ENCODE data around the gene ELN.
"Not testable (repeated sequence)": the region's sequence is repeated elsewhere in the genome, so short reads cannot be mapped to it uniquely, and the experiment has no call there.

Gene ELN

DNA sequence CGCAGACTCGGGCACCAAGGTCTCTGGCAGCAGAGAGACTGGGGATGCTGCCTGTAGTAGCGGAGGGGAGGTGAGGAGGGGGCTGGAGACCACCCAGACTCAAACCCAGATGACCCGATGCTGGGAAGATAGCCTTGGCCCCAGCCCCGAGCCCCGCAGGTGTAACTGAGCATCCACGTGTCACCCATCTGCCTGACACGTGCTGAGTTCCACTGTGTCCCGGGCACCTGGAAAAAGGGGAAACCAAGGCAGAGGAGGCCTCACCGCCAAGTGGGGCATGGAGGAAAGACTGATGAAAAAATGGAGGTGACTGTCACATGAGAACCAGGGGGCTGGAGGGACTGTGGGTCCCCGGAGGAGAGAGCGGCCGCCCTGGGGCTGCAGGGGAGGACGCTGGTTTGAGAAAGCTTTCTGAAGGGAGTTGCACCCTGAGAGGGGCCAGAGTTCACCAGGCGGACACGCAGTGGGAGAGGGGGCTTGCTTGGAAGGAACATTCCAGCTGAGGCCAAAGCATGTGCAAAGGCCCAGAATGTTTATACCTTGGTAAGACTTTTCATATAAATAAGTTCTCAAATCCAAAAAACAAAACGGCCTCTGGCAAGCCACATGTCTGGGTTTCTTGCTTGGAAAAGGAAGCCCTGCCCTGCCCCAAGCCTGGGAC, 27.4 kb upstream of the ELN start:
- no peak for DNase-seq (ENCODE audit: low read depth in 2 of 2, low spot score in 1 of 2)

- no peak for DNase-seq (ENCODE audit: low read depth in 2 of 2, low spot score in 1 of 2)
These were observed 26.9 kb upstream of the ELN start for GRCh38 chr7:74001150-74001494.

- no peak for DNase-seq (ENCODE audit: low read depth in 2 of 2, low spot score in 1 of 2)
These were observed 25.4 kb upstream of the ELN start for GRCh38 chr7:74002474-74003017.

GRCh38 chr7:74003621-74004020, 24.4 kb upstream of the ELN start:
- DNase-seq (ENCODE audit: low read depth in 2 of 2, low spot score in 1 of 2): no peak

DNA sequence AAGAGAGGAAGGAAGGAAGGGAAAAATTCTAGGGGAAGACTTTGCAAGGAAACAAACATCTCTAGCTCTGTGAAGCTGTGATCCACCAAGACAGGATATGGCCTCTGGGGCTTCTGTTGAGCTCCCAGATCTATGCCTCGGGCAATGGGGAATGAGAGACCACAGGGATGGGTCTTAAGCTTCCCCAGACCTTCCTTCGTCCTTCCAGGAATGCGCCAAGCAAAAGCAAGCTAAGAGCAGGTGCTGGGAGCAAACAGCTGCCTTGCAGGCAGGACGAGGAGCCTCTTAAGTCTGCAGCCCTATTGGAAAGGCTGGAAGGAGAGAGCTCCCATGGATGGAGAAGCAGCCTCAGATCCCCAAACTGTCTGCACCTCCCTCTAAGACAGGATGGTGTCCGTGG, 21.9 kb upstream of the ELN start:
- DNase-seq (ENCODE audit: low read depth in 2 of 2, low spot score in 1 of 2): no peak

DNA sequence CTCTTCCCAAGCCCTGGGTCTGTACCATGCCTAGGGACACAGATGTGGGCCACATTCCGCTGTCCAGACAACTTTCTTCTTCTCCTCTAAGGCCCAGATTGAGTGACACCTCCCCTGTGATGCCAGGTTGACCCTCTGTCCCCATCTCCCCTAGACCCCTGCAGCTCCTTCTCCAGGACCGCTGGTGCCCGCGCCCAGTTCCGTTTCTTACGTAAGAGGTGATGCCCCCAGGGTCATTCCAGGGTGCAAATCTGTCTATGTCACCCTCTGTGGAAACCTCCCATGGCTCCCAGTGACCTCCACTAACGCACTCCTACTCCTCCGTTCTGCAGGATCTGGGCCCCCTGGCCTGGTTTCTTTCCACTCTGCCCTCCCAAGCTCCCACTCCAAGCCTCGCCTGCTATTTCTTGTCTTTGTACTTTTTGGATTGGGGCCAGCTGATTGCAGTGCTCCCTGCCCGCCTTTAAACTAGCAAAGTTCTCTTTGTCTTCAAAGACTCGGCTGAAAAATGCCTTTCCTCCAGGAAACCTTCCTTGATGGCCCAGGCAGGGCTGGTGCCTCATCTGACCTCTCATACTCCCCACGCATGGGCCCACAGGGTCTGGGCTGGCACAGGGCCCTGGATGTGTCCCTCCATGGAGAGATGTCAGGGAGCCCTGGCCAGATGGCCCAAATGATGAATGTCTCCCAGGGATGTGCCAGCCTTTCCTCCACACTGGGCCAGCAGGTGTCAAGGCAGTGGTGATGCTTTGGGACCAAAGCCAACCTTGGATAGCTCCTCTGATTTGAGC, 21.3 kb upstream of the ELN start:
- no peak for DNase-seq (ENCODE audit: low read depth in 2 of 2, low spot score in 1 of 2)

DNA sequence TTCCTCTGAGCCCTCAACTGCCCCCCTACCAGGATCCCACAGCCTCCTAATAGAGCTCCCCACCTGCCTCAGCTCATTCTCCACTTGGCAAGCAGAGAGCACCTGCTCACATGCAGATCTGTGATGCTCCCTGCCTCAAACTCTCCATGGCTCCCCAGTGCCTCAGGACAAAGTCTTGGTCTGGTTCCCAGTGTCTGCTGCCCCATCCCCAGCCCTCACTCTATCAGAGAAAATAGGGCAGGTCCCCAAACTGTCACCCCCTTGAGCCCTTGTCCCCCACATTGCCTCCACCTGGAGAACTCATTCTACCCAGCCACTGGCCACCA, 20.8 kb upstream of the ELN start:
- DNase-seq (ENCODE audit: low read depth in 2 of 2, low spot score in 1 of 2): no peak

GRCh38 chr7:74008687-74009086, 19.3 kb upstream of the ELN start:
- no peak for DNase-seq (ENCODE audit: low read depth in 2 of 2, low spot score in 1 of 2)

DNA sequence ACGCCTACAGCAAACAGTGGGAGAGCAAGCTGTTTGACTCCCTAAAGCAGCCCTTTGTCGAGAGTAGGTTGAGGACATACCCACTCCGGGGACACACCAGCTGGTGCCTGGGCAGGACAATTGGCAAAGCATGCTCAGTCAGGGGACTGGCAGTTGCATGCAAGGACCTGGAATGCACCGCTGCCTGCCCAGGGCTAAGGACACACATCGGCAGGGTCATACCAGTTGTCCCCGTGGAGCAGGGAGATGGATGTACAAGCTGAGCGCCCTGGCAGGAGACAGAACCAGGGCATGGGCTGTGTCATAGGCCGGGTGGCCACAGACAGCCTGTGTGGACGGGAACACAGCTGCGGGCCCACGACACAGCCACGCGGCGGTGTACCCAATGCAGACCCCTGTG, 18.3 kb upstream of the ELN start:
- no peak for DNase-seq (ENCODE audit: low read depth in 2 of 2, low spot score in 1 of 2)

DNA sequence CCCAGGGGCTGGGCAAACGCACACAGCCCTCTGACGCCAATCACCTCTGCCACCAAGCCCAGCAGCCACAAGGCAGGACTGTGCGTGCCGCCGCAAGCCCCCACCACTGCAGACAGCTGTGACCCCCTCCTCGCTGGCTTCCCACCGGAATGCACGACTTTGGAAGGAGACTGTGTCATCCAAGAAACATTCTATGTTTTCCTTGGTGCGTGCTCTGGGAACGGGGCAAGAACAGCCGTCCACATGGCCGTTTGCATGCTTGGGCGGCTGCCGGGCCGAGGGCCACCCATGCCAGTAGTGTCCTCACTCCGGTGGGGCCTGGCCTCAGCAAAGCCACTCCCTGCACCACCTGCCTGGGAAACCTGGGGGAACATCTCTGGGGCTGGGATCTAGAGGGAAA, 17.6 kb upstream of the ELN start:
- no peak for DNase-seq (ENCODE audit: low read depth in 2 of 2, low spot score in 1 of 2)

GRCh38 chr7:74011421-74011820, 16.6 kb upstream of the ELN start:
- DNase-seq (ENCODE audit: low read depth in 2 of 2, low spot score in 1 of 2): not testable (repeated sequence)

- DNase-seq (ENCODE audit: low read depth in 2 of 2, low spot score in 1 of 2): no peak
These were observed 15.1 kb upstream of the ELN start for GRCh38 chr7:74012842-74013249.

- DNase-seq (ENCODE audit: low read depth in 2 of 2, low spot score in 1 of 2): no peak
These were observed 14.3 kb upstream of the ELN start for GRCh38 chr7:74013539-74014272.

DNA sequence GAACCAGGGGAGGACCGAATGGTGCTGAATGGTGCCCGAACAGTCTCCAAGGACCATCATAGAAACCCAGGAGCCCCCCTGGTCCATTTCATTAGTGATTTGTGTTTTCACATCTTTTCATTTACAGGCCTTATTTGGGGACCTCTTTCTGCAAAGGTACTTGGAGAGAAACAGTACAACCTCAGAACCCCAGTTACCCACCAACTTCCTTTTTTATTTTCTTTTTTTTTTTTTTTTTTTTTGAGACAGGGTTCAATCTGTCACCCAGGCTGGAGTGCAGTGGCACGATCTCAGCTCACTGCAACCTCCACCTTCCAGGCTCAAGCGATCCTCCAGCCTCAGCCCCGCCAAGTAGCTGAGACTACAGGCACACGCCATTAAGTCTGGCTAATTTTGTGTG, 13.0 kb upstream of the ELN start:
- DNase-seq (ENCODE audit: low read depth in 2 of 2, low spot score in 1 of 2): no peak

DNA sequence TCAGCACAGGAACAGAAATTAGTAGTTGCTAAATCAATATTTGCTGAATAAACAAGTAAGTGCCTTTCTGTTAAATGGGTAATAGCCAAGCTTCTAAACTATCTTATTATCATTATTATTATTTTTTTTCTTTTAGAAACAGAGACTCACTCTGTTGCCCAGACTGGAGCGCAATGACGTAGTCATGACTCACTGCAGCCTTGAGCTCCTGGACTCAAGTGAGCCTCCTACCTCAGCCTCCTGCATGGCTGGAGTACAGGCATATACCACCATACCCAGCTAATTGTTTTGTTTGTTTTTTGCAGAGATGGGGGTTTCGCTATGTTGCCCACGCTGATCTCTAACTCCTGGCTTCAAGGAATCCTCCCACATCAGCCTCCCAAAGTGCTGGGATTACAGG, 12.3 kb upstream of the ELN start:
- DNase-seq (ENCODE audit: low read depth in 2 of 2, low spot score in 1 of 2): no peak

GRCh38 chr7:74017125-74017524, 10.8 kb upstream of the ELN start:
- DNase-seq (ENCODE audit: low read depth in 2 of 2, low spot score in 1 of 2): no peak

- no peak for DNase-seq (ENCODE audit: low read depth in 2 of 2, low spot score in 1 of 2)
These were observed 9.6 kb upstream of the ELN start for GRCh38 chr7:74018246-74018895.

DNA sequence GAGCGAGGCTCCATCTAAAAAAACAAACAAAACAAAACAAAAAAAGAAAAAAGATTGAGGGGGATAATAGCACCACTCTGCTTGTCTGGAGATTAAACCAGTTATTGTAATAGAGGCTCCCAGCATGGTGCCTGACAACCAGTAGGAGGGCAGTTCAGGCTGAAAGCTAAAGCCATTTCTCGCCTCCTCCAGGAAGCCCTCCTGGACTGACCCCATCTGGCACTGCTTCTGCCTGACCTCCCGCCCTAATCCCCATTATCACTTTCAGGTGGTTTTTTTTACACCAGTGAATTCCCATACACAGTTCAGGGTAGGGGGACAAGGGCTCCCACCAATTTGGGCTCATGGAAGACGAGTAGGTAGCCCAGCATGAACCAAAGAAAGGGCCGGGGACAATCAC, 8.8 kb upstream of the ELN start:
- DNase-seq (ENCODE audit: low read depth in 2 of 2, low spot score in 1 of 2): no peak

- DNase-seq (ENCODE audit: low read depth in 2 of 2, low spot score in 1 of 2): no peak
These were observed 7.6 kb upstream of the ELN start for GRCh38 chr7:74020390-74020789.

DNA sequence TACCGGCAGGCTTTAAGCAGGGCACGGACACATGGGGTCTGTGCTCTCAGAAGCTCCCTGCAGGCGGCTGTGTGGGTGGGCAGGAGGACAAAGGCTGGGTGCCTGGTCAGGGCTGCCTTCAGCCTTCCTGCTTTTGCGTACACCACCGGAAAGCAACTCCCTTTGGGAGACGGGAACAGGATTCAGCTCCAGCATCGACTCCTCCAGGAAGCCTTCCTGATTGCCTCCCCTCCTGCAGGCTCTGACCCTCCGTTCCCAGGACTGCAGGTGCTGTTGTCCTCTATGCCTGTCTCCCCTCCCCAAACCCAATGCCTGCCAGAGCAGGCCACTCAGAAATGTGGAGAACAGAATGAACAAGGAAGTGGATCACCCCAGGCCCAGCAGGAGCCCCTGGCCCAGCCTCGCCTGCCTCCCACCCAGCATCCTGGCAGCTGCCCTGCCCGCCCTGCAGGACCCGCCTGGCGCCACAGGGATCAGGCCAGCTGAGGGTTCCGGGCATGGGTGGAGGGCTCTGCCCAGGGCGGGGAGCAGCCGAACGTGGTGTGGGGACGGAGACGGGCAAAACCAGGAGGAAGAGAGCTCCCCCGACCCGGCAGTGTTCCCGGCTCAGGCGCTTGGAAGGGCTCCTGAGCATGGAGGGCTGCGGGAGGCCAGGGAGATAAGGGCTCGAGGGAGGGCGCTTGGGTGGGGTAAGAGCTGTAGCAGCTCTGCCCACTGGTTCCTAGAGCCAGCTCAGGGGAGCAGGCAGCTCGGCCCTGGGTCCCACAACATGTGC, 6.2 kb upstream of the ELN start:
- DNase-seq (ENCODE audit: low read depth in 2 of 2, low spot score in 1 of 2): no peak

DNA sequence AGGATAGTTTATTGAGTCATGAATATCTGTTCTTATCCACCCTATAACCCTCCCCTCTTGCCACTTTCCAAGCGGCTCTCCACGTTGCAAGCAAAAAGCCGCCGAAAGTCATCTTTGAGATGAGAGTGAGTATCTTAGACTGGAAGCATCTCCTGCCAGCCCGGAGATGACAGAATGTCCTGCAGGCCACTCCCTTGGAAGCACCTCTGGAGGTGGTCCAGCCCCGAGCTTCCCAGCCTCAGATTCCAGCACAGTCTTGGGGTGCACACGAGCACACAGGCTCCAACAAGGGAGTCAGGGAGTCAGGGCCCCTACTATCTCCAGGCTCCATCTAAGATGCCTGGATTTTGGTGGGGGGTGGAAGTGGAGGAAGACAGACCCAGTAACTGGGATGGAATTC, 5.5 kb upstream of the ELN start:
- no peak for DNase-seq (ENCODE audit: low read depth in 2 of 2, low spot score in 1 of 2)

Measured in stimulated activated CD8-positive, alpha-beta memory T cell treated with anti-CD3 and anti-CD28 coated beads, Interleukin-4, amount 100 ng/mL, for 1 hour (primary cell).